PC-3 (cell line): ENCODE data around the gene CLRN3. TPM values are rescaled to one million over a fixed set of nuclear protein-coding genes. Genes with fewer than 3 reads are reported as not detected.

Source experiments
- ATAC-seq: fragments of 200-7000 bp; cut with Tn5 transposase; 2 replicates; pipeline ENCODE4 v1.9.1; 2020; ENCODE audit warnings: mild to moderate bottlenecking, moderate library complexity
- BruUV-seq: library from RNA; stranded (reverse); fragments of 400-500 nt; replicated peaks from 2 replicates; lab custom pipeline; 2021; lab: Mats Ljungman, UMichigan
- CTCF ChIA-PET: fragments of 300-600 bp; sonication (Branson Sonifier 250); formaldehyde crosslinking; loops from one replicate; lab custom pipeline; 2022; ENCODE audit warnings: antibody characterized with exemption; lab: Charles Lee
- POLR2A ChIA-PET: fragments of 300-600 bp; sonication (Branson Sonifier 250); formaldehyde crosslinking; loops from one replicate; lab custom pipeline; 2022; ENCODE audit warnings: antibody characterized with exemption; ENCODE audit not compliant: unreplicated experiment; lab: Charles Lee
- DNase-seq: peaks from one replicate; pipeline ENCODE4 v3.0.0-alpha.2; 2015
- H2AFZ ChIP-seq: fragments of 300-600 bp; sonication (generic); 2 replicates; pipeline ENCODE4 v1.6.0; 2016; ENCODE audit warnings: antibody characterized with exemption, low read length
- H3F3A ChIP-seq: fragments of 300-600 bp; sonication (generic); one replicate; pipeline ENCODE4 v1.6.0; 2017; ENCODE audit warnings: antibody characterized with exemption, low read length, control low read depth, mild to moderate bottlenecking; ENCODE audit not compliant: unreplicated experiment
- H3K27ac ChIP-seq: fragments of 300-600 bp; sonication (generic); 2 replicates; pipeline ENCODE4 v1.5.1; 2016; ENCODE audit warnings: mild to moderate bottlenecking, low read length
- H3K27me3 ChIP-seq: fragments of 300-600 bp; sonication (generic); 2 replicates; pipeline ENCODE4 v1.6.1; 2016; ENCODE audit warnings: low read length, mixed read lengths
- H3K36me3 ChIP-seq: fragments of 300-600 bp; sonication (generic); 2 replicates; pipeline ENCODE4 v1.6.1; 2016; ENCODE audit warnings: low read depth, mixed run types, low read length, mixed read lengths
- H3K4me1 ChIP-seq: fragments of 300-600 bp; sonication (generic); 2 replicates; pipeline ENCODE4 v1.5.1; 2016; ENCODE audit warnings: low read length; ENCODE audit not compliant: insufficient read depth
- H3K4me2 ChIP-seq: fragments of 300-600 bp; sonication (generic); 2 replicates; pipeline ENCODE4 v1.6.0; 2016; ENCODE audit warnings: low read length
- H3K4me3 ChIP-seq: fragments of 300-600 bp; sonication (generic); 2 replicates; pipeline ENCODE4 v1.5.1; 2016; ENCODE audit warnings: mild to moderate bottlenecking, low read length, mixed read lengths
- H3K79me2 ChIP-seq: fragments of 300-600 bp; sonication (generic); 2 replicates; pipeline ENCODE4 v1.6.1; 2017; ENCODE audit warnings: low read length, mixed read lengths
- H3K9ac ChIP-seq: fragments of 300-600 bp; sonication (generic); 2 replicates; pipeline ENCODE4 v1.6.0; 2016; ENCODE audit warnings: mild to moderate bottlenecking, low read length
- H3K9me2 ChIP-seq: fragments of 300-600 bp; sonication (generic); replicated peaks from 2 replicates; pipeline ENCODE4 v1.6.1; 2016; ENCODE audit warnings: mixed run types, low read length, mixed read lengths
- H3K9me3 ChIP-seq: fragments of 300-600 bp; sonication (generic); 2 replicates; pipeline ENCODE4 v1.6.1; 2016; ENCODE audit warnings: low read length, mixed read lengths
- H4K20me1 ChIP-seq: fragments of 300-600 bp; sonication (generic); 2 replicates; pipeline ENCODE4 v1.6.1; 2016; ENCODE audit warnings: low read length, mixed read lengths
- EZH2 ChIP-seq: fragments of 300-600 bp; sonication (generic); IDR thresholded peaks from one replicate; pipeline ENCODE4 v1.6.1; 2017; ENCODE audit warnings: antibody characterized with exemption, mild to moderate bottlenecking, low read length; ENCODE audit not compliant: unreplicated experiment
- EZH2phosphoT487 ChIP-seq: fragments of 300-600 bp; sonication (generic); IDR thresholded peaks from 2 replicates; pipeline ENCODE4 v1.6.1; 2018; ENCODE audit warnings: mild to moderate bottlenecking, antibody characterized with exemption, low read length, borderline replicate concordance
- intact Hi-C: fragments of 100-400 bp; cut with micrococcal nuclease; formaldehyde crosslinking; loops from 2 replicates; pipeline ENCODE4 v1.9.0; 2023
- total RNA-seq: library from RNA; depleted of rRNA; stranded (reverse); fragments of >200 nt; gene quantifications from 2 replicates; pipeline ENCODE4 v1.2.3, GENCODE V29; 2014
- TF ChIP-seq, protein P1 (sequence below): fragments of 300-600 bp; sonication (generic); conservative IDR thresholded peaks from 2 replicates; pipeline ENCODE4 v1.5.1; 2017; ENCODE audit warnings: antibody characterized with exemption, low read depth, mild to moderate bottlenecking, low read length

The CLRN3 gene
- total RNA-seq, 1 experiment from 2014 or later: not detected

DNA sequence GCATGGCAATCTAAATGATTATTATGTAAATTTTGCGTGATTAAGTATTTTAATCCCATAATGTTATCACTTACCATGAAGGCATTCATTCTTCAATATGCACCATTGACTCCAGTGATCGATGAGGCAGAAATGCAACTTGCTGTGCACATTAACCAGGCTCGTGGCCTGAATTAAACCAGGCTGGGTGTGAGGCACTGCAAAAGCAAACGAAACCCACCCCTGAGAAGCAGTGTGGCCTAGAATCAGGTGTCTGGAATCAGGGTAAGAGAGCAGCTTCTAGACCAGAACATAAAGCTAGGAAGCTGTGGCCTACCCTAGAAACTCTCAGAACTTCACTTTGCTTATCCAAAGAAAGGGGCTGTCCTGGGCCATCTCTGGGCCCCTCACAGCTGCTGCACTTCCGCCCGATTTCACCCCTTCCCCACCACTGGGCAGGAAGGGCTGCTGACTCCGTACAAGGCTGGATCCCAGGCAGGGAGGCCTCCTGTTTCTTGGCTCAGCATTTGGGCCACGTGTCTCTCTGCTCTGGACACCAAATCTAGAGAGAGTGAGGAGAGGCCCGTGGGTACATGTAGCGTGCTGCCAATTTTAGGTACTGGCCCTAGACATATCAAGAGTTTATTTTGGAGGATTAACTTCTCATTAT, 18.6 kb upstream of the CLRN3 start:
- ChIA-PET POLR2A (no interaction called here), CTCF (no interaction called here)
- Histone ChIP-seq H4K20me1 (no peaks in the 10 kb centered on the region), H3K27me3 (no peaks in the 10 kb centered on the region), H3K4me2 (no peak overlapping the region), H3K27ac (no peak overlapping the region), H2AFZ (no peak overlapping the region), H3K79me2 (no peaks in the 10 kb centered on the region), H3K9me2 (no peaks in the 10 kb centered on the region), H3K9ac (no peak overlapping the region), H3K9me3 (no peaks in the 10 kb centered on the region), H3K4me1 (peaks cover 24% of the 10 kb centered on the region), H3K4me3 (no peak overlapping the region), H3K36me3 (no peaks in the 10 kb centered on the region), H3F3A (no peaks in the 10 kb centered on the region)
- ATAC-seq (no peak), DNase-seq (no peak)
- no TSS peak for BruUV-seq
- TF ChIP-seq EZH2 (no peak), EZH2phosphoT487 (no peak)
- TF ChIP-seq, protein P1, sequence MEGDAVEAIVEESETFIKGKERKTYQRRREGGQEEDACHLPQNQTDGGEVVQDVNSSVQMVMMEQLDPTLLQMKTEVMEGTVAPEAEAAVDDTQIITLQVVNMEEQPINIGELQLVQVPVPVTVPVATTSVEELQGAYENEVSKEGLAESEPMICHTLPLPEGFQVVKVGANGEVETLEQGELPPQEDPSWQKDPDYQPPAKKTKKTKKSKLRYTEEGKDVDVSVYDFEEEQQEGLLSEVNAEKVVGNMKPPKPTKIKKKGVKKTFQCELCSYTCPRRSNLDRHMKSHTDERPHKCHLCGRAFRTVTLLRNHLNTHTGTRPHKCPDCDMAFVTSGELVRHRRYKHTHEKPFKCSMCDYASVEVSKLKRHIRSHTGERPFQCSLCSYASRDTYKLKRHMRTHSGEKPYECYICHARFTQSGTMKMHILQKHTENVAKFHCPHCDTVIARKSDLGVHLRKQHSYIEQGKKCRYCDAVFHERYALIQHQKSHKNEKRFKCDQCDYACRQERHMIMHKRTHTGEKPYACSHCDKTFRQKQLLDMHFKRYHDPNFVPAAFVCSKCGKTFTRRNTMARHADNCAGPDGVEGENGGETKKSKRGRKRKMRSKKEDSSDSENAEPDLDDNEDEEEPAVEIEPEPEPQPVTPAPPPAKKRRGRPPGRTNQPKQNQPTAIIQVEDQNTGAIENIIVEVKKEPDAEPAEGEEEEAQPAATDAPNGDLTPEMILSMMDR: no peak
- intact Hi-C loops: no loop called here

DNA sequence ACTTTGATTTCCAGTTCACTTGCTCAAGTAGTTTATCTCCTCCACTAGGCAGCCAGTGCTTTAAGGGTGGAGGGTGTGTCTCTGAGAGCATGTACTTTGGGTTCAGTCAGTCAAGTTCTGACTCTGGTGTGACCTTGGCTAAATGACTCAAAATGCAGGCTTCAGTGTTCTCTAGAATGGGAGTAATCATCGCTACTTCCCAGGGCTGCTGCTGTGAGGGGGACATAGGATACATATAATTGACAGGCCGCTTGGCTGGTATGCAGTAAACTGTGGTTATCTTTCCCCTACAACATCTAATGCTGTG, 17.7 kb upstream of the CLRN3 start:
- peaks cover 25% of the 10 kb centered on the region for H3K4me1 ChIP-seq
- TF ChIP-seq EZH2phosphoT487 (no peak), EZH2 (no peak)
- TF ChIP-seq, protein P1: no peak
- no peaks in the 10 kb centered on the region for H3K36me3 ChIP-seq
- H4K20me1 ChIP-seq: no peaks in the 10 kb centered on the region
- H3K27me3 ChIP-seq: no peaks in the 10 kb centered on the region
- DNase-seq: no peak
- no peaks in the 10 kb centered on the region for H3F3A ChIP-seq
- no peak overlapping the region for H3K9ac ChIP-seq
- H3K9me2 ChIP-seq: no peaks in the 10 kb centered on the region
- no peak overlapping the region for H3K27ac ChIP-seq
- intact Hi-C loops: no loop called here
- no peaks in the 10 kb centered on the region for H3K79me2 ChIP-seq
- ChIA-PET CTCF (no interaction called here), POLR2A (no interaction called here)
- BruUV-seq: no TSS peak
- H3K4me2 ChIP-seq: no peak overlapping the region
- H2AFZ ChIP-seq: no peak overlapping the region
- no peak overlapping the region for H3K4me3 ChIP-seq
- H3K9me3 ChIP-seq: no peaks in the 10 kb centered on the region
- ATAC-seq: no peak

DNA sequence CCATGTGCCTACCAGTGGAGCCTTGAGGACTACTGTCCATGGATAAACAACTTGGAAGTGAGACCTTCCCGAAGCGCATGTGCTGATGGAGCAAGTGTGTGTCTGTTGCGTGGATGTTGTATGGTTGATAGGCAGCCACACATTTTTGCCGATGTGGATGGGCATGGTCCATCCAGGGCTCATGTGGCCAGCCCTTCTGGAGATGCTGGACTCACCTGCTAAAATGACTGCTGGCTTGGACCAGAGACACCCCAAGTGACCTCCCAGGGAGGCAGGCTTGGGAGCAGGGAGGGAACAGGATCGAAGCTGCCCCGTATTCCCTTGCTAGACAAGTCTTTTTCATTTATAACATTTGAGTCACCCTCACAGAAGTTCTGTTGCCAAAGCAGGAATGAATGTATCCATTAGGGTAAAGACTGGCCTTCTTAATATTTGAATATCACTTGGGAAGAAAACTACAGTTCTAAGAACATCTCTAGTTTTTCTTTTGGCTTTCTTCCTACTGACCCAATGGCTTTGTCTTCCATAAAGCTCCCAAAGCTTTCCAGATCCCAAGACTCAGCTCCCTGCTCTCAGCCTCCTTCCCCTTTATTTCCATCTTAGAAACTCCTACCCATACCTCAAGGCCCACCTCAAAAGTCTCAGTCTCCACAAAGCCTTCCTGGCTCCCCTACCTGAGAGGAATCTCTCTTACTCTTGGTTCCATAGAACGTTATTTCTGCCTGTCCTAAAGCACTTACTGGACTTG, 17.1 kb upstream of the CLRN3 start:
- Histone ChIP-seq H3K79me2 (no peaks in the 10 kb centered on the region), H4K20me1 (no peaks in the 10 kb centered on the region), H3K27me3 (no peaks in the 10 kb centered on the region), H3K4me2 (no peak overlapping the region), H3F3A (no peaks in the 10 kb centered on the region), H3K4me1 (peaks cover 25% of the 10 kb centered on the region), H3K4me3 (no peak overlapping the region), H3K9ac (no peak overlapping the region), H2AFZ (no peak overlapping the region), H3K36me3 (no peaks in the 10 kb centered on the region), H3K9me3 (no peaks in the 10 kb centered on the region), H3K9me2 (no peaks in the 10 kb centered on the region), H3K27ac (no peak overlapping the region)
- intact Hi-C loops: no loop called here
- DNase-seq: no peak
- TF ChIP-seq, protein P1: no peak
- no peak for TF ChIP-seq EZH2
- no peak for TF ChIP-seq EZH2phosphoT487
- ATAC-seq: no peak
- ChIA-PET CTCF (no interaction called here), POLR2A (no interaction called here)
- BruUV-seq: no TSS peak
